Activated B cell treated with CpG ODN at 0.5 μM for 24 hours (primary cell): ENCODE measurements around the gene TGM3. TPM values are rescaled to one million over a fixed set of nuclear protein-coding genes. Genes with fewer than 3 reads are reported as not detected.

Source experiments
- ATAC-seq: fragments of 200-7000 bp; cut with Tn5 transposase; one replicate; pipeline ENCODE4 v1.10.0; 2021; ENCODE audit warnings: low read depth, mild to moderate bottlenecking, moderate library complexity
- CTCF ChIA-PET: fragments of 350-600 bp; sonication (Branson Sonifier 250); formaldehyde crosslinking; loops from one replicate; lab custom pipeline; 2021; ENCODE audit warnings: antibody characterized with exemption; lab: Charles Lee
- POLR2A ChIA-PET: fragments of 350-600 bp; sonication (Branson Sonifier 250); formaldehyde crosslinking; loops from one replicate; lab custom pipeline; 2021; ENCODE audit warnings: antibody characterized with exemption; lab: Charles Lee
- DNase-seq: peaks from one replicate; pipeline ENCODE4 v3.0.0; 2022
- H3K27ac Mint-ChIP-seq: one replicate; pipeline ENCODE4 v1.8.0; 2020; ENCODE audit warnings: mixed read lengths
- H3K27me3 Mint-ChIP-seq: one replicate; pipeline ENCODE4 v1.8.0; 2021; ENCODE audit warnings: mixed read lengths
- H3K36me3 Mint-ChIP-seq: one replicate; pipeline ENCODE4 v1.8.0; 2021; ENCODE audit warnings: low read depth, mixed read lengths
- H3K4me1 Mint-ChIP-seq: one replicate; pipeline ENCODE4 v1.8.0; 2021; ENCODE audit warnings: mixed read lengths
- H3K4me3 Mint-ChIP-seq: one replicate; pipeline ENCODE4 v1.8.0; 2020; ENCODE audit warnings: mild to moderate bottlenecking, mixed read lengths
- H3K9me3 Mint-ChIP-seq: one replicate; pipeline ENCODE4 v1.8.0; 2020; ENCODE audit warnings: mixed read lengths
- CTCF ChIP-seq: fragments of 200-600 bp; IDR thresholded peaks from one replicate; pipeline ENCODE4 v1.8.0; 2022; ENCODE audit warnings: antibody characterized with exemption, mild to moderate bottlenecking
- intact Hi-C: fragments of 100-400 bp; cut with micrococcal nuclease; formaldehyde crosslinking; loops from one replicate; pipeline ENCODE4 v1.15.1; 2024
- total RNA-seq: library from RNA; stranded (reverse); gene quantifications from 2 replicates; pipeline ENCODE4 v1.2.3, GENCODE V29; 2022

TGM3 gene
- total RNA-seq, 1 donor from 2014 or later: not detected

DNA sequence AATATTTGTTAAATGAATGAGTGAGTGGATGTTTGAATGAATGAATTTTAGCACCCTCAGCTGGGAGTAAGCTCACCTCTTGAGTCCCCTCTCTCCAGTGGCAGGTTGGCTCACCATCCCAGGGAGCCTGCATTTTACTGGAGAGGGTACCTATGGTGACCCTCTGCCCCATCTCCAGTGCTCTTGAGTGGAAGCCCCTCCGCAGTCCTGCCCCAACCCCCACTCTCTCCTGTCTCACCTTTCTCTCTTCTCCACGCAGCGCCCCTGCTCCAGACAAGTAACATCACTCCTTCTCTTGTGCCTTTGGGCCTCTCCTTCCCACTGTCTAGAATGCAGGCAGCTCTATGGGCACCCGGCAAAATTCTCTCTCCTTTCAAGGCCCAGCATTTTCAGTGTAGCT, 11.3 kb downstream of the TGM3 start:
- Mint-ChIP-seq H3K4me3 (no peak overlapping the region), H3K27me3 (no peaks in the 10 kb centered on the region), H3K4me1 (peaks cover 6% of the 10 kb centered on the region), H3K9me3 (no peaks in the 10 kb centered on the region), H3K36me3 (no peaks in the 10 kb centered on the region), H3K27ac (no peak overlapping the region)
- DNase-seq (no peak), ATAC-seq (no peak)
- POLR2A ChIA-PET: no interaction called here
- intact Hi-C loops: loop anchor here (10.0 kb wide), 1 partner anchor 432 kb away; no protein-coding TSS in a partner anchor
- CTCF ChIA-PET: interaction anchor here (1.0 kb wide), 1 partner anchor 99 kb away, joined by 3 read pairs; no protein-coding TSS in a partner anchor
- TF ChIP-seq CTCF: no peak

DNA sequence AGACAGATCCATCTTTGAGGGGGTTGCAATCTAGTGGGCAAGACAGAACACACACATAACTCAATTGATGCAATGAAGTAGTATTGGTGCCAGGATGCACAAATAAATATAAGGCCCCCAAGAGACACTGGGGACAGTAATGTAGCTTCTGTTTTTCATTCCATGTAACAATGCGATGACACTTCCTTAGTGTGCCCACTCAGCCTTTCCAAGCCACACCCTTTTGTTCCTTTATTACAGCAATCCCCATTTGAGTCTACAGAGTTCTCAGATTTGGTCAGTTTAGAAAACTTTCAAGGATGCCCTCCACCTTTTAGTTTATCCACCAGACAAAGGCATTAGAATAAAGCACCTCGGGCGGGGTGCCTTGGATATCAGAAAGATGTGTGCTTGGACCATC, 15.5 kb downstream of the TGM3 start:
- ATAC-seq (no peak), DNase-seq (no peak)
- Mint-ChIP-seq H3K27ac (no peak overlapping the region), H3K27me3 (no peaks in the 10 kb centered on the region), H3K4me1 (no peaks in the 10 kb centered on the region), H3K36me3 (no peaks in the 10 kb centered on the region), H3K4me3 (no peak overlapping the region), H3K9me3 (no peaks in the 10 kb centered on the region)
- POLR2A ChIA-PET: no interaction called here
- CTCF ChIA-PET: no interaction called here
- TF ChIP-seq CTCF: no peak
- intact Hi-C loops: no loop called here

- intact Hi-C loops: no loop called here
- H3K27ac Mint-ChIP-seq: no peak overlapping the region
- H3K9me3 Mint-ChIP-seq: no peaks in the 10 kb centered on the region
- H3K4me3 Mint-ChIP-seq: no peak overlapping the region
- CTCF ChIA-PET: interaction anchor here (0.6 kb wide), 1 partner anchor 12 kb away, joined by 3 read pairs; no protein-coding TSS in a partner anchor
- H3K4me1 Mint-ChIP-seq: no peaks in the 10 kb centered on the region
- no peaks in the 10 kb centered on the region for H3K27me3 Mint-ChIP-seq
- POLR2A ChIA-PET: no interaction called here
- DNase-seq (no peak), ATAC-seq (no peak)
- no peak for TF ChIP-seq CTCF
- no peaks in the 10 kb centered on the region for H3K36me3 Mint-ChIP-seq
Measured at GRCh38 chr20:2312876-2313275, 17.1 kb downstream of the TGM3 start.

DNA sequence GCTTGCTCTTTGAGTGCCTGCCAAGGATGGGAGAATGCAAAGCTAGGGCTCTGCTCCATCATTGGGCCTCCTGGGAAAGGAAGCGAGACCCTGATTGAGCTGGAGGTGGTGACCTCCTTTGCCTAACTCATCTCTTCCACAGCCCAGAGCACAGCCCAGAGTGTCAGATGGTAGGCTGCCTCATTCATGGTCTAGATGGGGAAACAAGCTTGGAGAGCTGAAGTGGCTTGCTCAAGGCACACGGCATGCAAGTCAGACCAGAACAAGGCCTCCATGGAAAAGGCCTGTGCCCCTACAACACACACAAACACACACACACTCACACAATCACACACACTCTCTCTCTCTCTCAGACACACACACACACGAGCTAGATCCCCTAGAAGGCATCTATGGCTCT, 17.5 kb downstream of the TGM3 start:
- H3K36me3 Mint-ChIP-seq: no peaks in the 10 kb centered on the region
- intact Hi-C loops: no loop called here
- no peaks in the 10 kb centered on the region for H3K9me3 Mint-ChIP-seq
- ATAC-seq (no peak), DNase-seq (no peak)
- H3K27me3 Mint-ChIP-seq: no peaks in the 10 kb centered on the region
- no peak for TF ChIP-seq CTCF
- H3K4me3 Mint-ChIP-seq: no peak overlapping the region
- H3K4me1 Mint-ChIP-seq: no peaks in the 10 kb centered on the region
- no peak overlapping the region for H3K27ac Mint-ChIP-seq
- CTCF ChIA-PET: no interaction called here
- POLR2A ChIA-PET: no interaction called here

GRCh38 chr20:2314759-2315439, 19.1 kb downstream of the TGM3 start:
- Mint-ChIP-seq H3K4me3 (no peak overlapping the region), H3K9me3 (peaks cover 7% of the 10 kb centered on the region), H3K4me1 (no peaks in the 10 kb centered on the region), H3K27ac (no peak overlapping the region), H3K27me3 (no peaks in the 10 kb centered on the region), H3K36me3 (no peaks in the 10 kb centered on the region)
- ATAC-seq: no peak
- ChIA-PET CTCF (no interaction called here), POLR2A (interaction anchor here (0.7 kb wide), 1 partner anchor 760 kb away, joined by 4 read pairs; no protein-coding TSS in a partner anchor)
- TF ChIP-seq CTCF: no peak
- DNase-seq: no peak
- intact Hi-C loops: no loop called here
